NCI-H2196 (cell line): ENCODE data around the gene PGA3.
"Not testable (repeated sequence)": the region's sequence is repeated elsewhere in the genome, so short reads cannot be mapped to it uniquely, and the experiment has no call there.

Experiments used
- DNase-seq: peaks from one replicate; lab custom pipeline; 2025; ENCODE audit not compliant: unreplicated experiment; lab: John Stamatoyannopoulos, UW

Gene PGA3

GRCh38 chr11:61204502-61205059 lies 1.3 kb downstream of the PGA3 start:
- not testable (repeated sequence) for DNase-seq

DNA sequence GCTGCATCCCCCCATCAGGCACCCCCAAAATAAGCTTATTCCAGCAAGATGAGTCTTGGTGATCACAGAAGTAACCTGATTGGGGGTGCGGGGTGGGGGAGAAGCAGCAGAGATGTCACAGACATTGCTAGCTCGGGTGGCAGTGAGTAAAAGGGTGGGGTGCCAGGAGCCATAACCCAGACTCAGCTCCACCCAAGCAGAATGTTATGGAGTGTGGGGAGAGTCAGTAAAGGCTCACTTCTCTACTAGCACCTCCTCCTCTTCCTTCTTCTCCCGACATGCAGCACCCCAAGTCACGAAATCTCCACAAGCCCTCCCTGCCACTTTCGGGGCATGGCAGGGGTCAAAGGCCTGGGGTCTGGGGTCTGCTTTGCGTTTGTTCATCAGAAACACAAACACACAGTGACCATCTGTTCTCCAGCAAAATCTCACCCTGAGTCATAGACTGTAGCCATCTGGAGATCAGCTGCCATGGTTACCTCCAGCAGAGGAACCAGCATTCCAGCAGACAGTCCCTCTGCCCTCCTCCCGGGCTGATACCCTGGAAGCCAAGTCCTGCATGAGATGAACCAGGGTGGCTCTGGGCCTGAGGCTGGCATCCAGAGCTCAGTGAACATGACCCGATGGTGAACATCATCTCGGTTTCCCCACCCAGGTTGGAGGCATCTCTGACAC lies 4.5 kb downstream of the PGA3 start:
- not testable (repeated sequence) for DNase-seq

GRCh38 chr11:61210629-61211028 lies 7.3 kb downstream of the PGA3 start:
- not testable (repeated sequence) for DNase-seq

DNA sequence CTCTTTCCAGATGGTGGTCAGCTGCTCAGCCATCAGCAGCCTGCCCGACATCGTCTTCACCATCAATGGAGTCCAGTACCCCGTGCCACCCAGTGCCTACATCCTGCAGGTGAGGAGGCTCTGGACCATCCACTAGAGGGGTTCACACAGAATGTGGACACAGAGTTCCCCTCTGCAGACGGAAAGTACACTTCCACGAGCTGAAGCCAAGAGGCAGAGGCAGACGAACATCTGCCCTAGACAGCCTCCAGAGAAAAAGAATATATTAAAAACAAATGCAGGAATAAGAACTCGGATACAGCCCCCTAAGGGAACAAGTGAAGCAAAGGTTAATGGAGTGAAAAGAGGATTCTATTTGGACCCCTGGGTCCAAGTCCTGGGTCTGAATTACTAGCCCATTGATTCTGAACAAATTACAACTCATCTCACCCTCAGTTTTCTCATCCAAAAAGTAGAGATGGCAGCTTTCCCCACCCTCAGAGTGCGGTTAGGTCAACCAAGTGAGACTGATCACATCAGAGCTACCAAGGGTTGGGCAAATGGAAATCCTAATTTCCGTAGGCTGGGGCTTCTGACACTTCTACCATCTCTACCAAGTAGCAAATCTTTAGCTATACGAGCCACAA lies 8.1 kb downstream of the PGA3 start:
- not testable (repeated sequence) for DNase-seq

GRCh38 chr11:61212202-61212601 lies 8.9 kb downstream of the PGA3 start:
- not testable (repeated sequence) for DNase-seq

DNA sequence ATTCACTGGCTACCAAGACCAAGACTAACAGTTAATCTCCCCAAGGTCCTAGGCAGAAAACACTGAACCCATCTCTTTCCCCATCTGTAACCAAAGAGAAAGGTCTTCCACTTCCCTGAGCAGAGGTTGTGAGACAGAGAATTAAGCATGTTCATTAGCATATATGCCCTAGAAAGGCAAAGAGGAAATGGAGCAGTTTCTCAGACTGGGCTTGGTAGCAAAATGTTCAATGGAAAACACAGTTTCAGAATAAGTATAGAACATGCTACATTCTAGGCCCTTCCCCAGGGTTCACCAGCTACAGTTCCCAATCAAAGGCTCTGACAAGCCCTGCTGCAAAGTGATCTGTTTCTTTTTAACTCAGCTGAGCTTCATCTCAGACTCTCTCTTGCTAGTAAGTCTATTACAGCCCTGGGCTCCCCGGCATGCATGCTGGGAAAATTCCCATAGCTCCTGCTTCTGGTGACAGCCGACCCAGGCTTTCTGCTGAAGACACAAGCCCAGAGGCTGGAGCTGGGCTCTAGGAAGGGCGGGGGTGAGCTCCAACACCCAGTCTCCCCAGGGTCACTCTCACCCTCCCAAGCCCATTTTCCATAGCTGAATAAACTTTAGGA lies 10.5 kb downstream of the PGA3 start:
- DNase-seq, result not testable (repeated sequence)

GRCh38 chr11:61218306-61218705 lies 15.0 kb downstream of the PGA3 start:
- DNase-seq, result not testable (repeated sequence)

DNA sequence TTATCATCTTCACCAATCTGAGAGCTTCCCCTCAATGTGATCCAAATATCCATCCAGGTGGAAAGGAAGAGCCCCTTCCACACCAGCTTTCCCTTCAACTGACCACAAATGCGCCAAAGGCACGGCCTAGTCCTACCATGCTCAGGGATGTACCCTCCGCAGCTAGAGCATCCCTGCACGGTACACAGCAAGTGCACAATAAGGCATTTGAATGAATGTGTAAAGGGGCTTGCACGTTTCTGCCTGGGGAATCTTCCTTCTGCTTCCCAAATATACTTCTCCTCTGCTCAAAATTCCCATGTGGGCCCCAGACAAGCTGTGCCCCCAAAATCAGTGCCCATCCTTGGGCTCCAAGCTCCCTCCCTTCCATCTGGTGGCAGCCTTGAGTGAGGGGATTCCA lies 15.7 kb downstream of the PGA3 start:
- DNase-seq, result not testable (repeated sequence)

DNA sequence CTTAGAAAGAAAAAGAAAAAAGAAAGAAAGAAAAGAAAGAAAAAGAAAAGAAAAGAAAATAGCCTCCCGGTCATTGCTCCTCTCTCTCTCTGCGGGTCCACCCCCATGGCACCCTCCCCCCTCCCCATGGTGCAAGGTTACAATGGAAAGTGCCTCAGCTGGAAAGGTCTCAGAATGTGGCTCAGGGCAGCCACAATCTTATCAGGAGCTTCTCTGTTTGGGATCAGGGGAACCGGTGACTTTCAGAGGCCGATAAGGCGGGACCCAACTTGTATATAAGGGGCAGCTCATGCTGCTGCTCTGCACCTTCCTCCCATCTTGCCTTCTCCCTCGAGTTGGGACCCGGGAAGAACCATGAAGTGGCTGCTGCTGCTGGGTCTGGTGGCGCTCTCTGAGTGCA lies 18.7 kb downstream of the PGA3 start, which contains the start of gene PGA4:
Gene PGA4, plus strand, starts transcription at position 301 of the 400 bp plus-strand sequence. Its CDS starts 54 bp downstream, at position 355.
- DNase-seq, result not testable (repeated sequence)

DNA sequence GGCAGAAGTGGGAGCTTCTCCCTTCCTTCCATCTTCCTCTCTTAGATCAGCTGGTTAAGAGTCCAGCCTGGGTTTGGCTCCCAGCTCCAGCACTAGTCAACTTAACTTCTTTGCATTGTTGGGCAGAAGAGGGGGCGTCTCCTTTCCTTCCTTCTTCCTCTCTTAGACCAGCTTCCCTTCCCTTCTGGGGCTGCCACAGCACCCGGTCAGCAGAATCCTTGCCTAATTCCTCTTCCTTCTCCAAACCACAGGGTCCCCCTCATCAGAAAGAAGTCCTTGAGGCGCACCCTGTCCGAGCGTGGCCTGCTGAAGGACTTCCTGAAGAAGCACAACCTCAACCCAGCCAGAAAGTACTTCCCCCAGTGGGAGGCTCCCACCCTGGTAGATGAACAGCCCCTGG lies 19.4 kb downstream of the PGA3 start:
- DNase-seq, result not testable (repeated sequence)

DNA sequence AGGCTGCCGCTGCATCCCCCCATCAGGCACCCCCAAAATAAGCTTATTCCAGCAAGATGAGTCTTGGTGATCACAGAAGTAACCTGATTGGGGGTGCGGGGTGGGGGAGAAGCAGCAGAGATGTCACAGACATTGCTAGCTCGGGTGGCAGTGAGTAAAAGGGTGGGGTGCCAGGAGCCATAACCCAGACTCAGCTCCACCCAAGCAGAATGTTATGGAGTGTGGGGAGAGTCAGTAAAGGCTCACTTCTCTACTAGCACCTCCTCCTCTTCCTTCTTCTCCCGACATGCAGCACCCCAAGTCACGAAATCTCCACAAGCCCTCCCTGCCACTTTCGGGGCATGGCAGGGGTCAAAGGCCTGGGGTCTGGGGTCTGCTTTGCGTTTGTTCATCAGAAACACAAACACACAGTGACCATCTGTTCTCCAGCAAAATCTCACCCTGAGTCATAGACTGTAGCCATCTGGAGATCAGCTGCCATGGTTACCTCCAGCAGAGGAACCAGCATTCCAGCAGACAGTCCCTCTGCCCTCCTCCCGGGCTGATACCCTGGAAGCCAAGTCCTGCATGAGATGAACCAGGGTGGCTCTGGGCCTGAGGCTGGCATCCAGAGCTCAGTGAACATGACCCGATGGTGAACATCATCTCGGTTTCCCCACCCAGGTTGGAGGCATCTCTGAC lies 23.3 kb downstream of the PGA3 start:
- DNase-seq, result not testable (repeated sequence)

DNA sequence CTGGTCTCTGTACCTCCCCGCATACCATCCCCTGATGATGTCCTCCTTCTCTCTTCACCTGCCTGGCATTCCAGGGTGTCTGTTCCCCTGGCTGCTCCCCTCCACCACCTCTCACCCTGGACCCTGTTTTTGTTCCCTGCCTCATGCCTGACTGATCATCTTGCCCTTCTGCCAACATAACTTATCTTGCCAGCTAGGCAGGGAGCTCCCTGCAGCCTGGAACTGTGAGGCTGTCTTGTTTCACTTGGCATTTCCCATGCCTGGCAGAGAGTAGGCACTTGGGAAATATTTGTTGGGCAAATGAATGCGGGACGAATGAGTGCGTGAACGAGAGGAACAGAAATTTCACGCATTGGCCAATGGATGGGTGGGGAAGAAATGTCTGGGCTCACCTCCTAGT lies 26.1 kb downstream of the PGA3 start:
- DNase-seq, result not testable (repeated sequence)

GRCh38 chr11:61231033-61231432 lies 27.7 kb downstream of the PGA3 start:
- DNase-seq, result not testable (repeated sequence)

DNA sequence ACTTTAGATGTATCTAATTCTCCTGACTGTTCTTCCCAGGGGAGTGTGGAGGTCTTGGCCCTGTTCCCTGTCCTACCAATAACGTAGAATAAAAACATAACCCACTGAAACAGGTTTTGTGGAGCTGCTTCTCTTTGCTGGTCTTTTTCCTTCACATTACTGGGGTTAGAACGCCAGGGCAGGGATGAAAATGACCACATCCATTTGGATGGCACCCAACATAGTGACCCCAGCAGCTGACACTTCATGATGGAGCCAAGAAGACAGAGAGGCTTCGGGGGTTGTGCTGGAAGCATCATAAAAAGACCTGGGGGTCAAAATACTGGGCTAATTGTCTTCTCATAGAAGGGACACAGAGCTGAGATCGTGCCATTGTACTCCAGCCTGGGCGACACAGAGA lies 28.3 kb downstream of the PGA3 start:
- not testable (repeated sequence) for DNase-seq

DNA sequence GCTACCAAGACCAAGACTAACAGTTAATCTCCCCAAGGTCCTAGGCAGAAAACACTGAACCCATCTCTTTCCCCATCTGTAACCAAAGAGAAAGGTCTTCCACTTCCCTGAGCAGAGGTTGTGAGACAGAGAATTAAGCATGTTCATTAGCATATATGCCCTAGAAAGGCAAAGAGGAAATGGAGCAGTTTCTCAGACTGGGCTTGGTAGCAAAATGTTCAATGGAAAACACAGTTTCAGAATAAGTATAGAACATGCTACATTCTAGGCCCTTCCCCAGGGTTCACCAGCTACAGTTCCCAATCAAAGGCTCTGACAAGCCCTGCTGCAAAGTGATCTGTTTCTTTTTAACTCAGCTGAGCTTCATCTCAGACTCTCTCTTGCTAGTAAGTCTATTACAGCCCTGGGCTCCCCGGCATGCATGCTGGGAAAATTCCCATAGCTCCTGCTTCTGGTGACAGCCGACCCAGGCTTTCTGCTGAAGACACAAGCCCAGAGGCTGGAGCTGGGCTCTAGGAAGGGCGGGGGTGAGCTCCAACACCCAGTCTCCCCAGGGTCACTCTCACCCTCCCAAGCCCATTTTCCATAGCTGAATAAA lies 29.3 kb downstream of the PGA3 start:
- not testable (repeated sequence) for DNase-seq

GRCh38 chr11:61237130-61237529 lies 33.8 kb downstream of the PGA3 start:
- DNase-seq, result not testable (repeated sequence)

GRCh38 chr11:61240288-61240687 lies 37.0 kb downstream of the PGA3 start:
- not testable (repeated sequence) for DNase-seq

GRCh38 chr11:61240875-61241274 lies 37.6 kb downstream of the PGA3 start, which contains the start of gene PGA5:
Gene PGA5 (plus strand): TSS chr11:61241175. CDS start chr11:61241227, 52 bp downstream.
- not testable (repeated sequence) for DNase-seq

- not testable (repeated sequence) for DNase-seq
Observed at GRCh38 chr11:61241526-61241925, 38.2 kb downstream of the PGA3 start.

DNA sequence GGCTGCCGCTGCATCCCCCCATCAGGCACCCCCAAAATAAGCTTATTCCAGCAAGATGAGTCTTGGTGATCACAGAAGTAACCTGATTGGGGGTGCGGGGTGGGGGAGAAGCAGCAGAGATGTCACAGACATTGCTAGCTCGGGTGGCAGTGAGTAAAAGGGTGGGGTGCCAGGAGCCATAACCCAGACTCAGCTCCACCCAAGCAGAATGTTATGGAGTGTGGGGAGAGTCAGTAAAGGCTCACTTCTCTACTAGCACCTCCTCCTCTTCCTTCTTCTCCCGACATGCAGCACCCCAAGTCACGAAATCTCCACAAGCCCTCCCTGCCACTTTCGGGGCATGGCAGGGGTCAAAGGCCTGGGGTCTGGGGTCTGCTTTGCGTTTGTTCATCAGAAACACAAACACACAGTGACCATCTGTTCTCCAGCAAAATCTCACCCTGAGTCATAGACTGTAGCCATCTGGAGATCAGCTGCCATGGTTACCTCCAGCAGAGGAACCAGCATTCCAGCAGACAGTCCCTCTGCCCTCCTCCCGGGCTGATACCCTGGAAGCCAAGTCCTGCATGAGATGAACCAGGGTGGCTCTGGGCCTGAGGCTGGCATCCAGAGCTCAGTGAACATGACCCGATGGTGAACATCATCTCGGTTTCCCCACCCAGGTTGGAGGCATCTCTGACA lies 42.1 kb downstream of the PGA3 start:
- DNase-seq, result not testable (repeated sequence)
